DMS 273 (cell line): ENCODE results near the gene ALK.
A peak's percentile ranks its signal among the peaks of the same experiment; 100 is the strongest.

Experiments
- DNase-seq: peaks from one replicate; lab custom pipeline; 2025; ENCODE audit not compliant: unreplicated experiment; lab: John Stamatoyannopoulos, UW

Gene ALK

DNA sequence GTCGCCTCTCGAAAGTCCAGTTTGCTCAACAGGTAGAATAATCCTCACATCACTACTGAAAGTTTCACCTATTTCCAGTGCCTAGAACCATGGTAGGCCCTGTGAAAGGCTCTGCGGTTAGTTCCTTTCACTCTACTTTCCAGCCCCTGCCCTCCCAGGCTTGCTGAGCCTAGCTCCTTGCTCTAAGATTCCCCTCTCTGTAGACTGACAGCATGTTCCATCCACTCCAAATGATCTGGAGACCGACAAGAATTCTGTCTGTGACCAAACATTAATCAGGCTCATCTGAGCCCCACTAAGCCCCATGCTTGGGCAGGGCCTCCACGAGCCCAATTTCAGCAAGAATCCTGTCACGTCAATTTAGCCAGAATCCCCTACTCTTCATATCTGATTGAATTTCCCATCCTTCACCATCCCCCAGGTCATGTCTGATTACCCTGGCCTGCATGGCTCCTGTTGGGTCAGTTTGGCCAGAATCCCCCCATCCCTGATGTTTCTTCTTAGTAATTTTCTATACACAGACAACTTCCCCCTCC, 307.0 kb downstream of the ALK start:
- DNase-seq: no peak

DNA sequence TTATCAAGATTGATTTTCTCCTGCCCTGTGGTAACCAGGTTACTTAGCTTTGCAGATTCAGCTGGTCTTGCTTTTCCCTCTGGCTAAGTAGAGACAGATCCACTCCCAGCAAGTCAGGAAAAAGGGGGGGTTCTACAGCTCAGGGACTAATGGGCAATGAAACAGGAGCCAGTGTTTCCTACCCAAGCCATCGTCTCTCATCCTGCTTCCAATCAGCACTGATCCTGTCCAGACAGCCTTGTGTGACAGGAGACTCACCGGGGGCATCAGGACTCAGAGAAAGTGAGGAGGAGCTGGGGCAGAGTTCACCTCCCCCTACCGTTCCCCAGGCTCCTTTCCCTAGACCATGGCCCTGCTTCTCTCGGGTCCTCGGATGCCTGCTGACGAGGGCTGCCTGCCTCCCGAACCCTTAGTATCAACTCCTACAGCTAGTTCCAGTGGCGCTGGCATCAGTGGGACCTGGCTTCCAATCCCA, 307.6 kb downstream of the ALK start:
- no peak for DNase-seq

DNA sequence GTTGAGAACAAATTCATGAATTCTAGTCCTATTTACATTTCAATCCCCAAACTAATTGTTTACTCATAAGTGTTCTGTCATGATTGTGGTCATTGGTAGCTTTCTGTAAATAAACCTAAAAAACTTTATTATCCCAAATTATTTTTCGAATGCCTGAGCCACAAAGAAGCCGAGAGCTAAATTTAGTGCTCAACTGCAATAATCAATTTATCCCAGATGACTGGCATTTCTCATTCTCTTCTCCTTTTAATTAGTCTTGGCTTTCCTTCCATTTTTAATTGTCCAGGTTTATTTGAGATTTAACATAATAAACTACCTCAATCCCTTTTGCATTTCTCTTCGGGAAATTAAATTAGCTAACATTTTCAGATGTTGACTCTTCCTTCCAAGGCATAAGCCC, 308.3 kb downstream of the ALK start:
- DNase-seq: no peak

DNA sequence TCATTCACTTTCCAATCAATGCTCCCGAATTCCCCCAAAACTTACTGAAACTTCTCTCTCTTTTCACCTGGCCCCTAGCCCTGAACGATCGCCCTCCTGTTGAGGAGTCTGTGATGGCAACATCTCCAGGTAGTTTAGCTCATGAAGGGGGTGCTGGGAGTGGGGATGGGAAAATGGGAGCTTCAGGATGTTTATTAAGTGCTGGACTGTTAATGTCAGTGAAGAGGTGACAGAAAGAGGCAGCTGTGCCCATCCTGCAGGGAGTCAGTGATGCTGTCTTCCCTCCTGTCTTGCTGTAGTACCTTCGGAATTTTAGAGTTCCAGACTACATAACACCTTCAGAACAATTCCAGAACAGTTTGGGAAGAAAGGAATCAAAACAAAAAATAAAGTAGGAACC, 308.8 kb downstream of the ALK start:
- DNase-seq: no peak

DNA sequence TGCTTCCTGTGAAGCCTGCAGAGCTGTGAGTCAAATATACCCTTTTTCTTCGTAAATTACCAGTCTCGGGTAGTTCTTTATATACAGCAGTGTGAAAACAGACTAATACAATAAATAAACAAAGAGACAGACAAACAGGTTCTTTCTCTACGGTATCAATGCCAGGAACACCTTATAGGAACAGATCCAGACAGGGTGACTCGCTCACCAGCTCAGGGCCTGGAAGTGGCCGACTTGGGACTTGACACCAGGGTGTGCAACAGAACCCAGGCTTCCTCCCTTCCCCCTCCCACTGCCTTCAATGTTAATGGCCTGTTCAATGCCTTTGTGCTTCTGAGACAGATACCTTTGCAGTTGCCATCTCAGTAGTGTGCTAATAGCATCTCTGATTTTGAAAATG, 309.5 kb downstream of the ALK start:
- DNase-seq: no peak

DNA sequence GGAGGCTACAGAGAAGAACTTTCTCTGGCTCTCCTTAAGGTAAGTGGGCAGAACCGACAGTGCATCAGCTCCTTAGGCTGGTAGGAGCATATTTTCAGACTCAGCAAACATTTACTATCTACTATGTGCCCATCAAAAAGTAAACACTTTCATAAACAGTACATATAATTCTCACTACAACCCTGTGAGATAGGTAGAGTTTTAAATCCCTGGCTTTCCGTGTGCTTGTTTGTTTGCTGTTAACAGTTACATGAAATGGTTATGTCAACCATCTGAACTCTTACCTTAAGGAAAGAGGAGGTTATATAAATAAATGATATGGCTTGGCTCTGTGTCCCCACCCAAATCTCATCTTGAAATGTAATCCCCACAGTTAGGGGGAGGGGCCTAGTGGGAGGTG, 310.1 kb downstream of the ALK start:
- DNase-seq: no peak

DNA sequence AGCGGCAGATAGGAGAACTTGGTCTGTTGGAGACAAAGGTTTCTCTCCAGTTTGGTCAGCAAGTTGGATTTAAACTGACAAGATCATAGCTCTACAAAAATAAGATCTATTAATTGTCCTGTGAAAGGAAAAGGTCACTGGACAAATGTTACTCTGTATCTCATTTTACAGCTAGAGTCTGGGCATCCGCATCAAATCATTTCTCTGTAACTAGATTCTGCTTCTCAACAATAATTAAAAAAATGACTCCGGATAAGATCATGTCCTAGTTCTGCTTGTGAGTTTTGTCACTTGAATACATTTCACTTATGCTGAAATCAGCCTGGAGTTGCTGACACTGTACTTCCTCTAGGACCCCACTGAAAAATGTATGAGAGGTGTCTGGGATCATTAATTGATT, 310.8 kb downstream of the ALK start:
- DNase-seq: no peak

DNA sequence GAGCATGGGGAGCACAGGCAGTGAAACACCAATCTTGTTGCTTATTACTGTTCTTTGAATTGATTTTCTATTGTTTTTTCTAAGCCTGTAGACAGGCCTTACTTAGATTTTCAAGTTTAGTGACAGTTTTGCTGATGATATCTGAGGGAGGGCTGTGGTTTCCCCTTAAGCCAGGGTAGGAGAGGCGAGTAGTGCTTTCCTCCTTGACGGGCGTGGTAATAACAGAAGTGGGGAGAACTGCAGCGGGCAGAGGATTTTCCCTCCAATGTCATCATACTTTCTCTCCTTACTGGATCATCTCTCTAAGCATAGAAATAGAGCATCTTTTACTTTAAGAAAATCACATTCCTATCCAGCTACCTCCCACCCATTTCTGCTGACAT, 314.4 kb downstream of the ALK start:
- DNase-seq: no peak

DNA sequence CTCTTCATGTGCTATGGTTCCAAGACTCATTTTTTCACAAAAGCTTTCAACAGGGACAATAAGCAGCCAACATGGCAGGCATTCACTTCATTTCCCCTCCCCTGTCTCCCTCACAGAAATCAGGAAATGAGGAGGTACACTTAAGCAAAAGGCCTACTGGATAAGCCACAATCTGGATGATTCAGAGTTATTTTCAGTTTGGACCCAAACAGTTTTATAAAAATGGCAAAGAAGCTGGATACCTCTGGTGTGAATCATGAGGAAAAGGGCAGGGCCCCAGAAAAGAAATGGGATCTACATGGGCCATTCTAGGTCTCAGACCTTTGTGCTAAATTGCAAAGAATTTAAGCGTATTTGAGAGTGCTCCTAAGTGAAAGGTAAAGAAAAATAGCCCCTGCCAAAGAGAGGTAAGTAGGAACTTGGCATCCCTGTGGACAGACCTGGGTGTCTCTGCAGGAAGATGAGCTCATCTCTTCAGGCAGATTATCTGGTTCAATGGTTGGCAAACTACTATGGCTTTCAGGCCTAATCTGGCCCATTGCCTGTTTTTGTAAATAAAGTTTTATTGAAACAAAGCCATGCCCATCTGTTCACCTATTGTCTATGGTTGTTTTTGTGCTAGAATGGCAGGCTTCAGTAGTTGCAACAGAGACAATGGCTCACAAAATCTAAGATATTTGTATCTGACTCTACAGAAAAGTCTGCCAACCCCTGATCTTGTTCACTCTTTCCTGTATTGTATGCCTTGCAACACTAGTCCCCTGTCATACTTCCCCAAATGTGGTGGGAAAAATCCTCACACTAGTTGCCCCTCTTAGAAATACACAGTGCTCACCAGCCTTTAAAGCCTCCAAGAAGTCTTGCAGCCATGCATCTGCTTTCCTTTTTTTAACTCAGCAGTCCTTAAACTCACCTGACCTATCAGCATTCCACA, 315.0 kb downstream of the ALK start:
- peak; percentile 19 for DNase-seq

DNA sequence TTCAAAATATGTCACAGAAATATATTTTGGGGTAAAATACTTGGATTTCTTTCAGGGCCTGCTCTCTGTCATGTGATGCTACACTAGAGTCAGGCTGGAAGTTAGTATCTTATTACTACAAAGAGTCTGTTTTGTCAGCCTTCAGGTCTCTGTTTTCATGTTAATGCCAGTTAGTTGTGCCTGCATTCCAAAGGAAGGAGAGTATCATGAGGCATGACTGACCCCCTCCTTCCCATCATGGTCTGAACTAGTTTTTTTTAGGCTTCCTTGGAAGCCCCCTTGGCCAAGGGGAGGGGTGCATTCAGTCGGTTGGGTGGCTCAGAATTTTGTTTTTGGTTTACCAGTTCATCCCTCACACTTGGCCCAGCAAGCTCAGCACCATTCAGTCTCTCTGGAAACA, 318.0 kb downstream of the ALK start:
- DNase-seq: no peak

DNA sequence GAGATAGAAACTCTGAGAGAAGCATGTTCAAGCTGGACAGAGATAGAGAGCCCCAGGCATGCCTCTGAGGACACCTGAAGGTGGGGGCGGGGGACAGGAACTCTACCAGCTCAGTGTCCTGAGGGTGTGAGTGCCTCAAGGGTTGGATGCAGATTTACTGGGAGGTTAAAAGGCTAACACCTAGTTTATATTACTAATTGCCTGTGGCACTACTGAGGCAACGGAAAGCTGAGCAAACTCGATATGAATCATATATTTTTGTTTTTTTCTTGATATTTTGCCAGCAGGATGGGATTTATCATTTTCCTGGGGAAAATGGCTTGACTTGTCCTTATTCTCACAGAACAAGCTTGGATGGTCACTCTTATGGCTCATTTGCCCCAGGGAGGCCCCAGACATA, 319.5 kb downstream of the ALK start:
- no peak for DNase-seq

DNA sequence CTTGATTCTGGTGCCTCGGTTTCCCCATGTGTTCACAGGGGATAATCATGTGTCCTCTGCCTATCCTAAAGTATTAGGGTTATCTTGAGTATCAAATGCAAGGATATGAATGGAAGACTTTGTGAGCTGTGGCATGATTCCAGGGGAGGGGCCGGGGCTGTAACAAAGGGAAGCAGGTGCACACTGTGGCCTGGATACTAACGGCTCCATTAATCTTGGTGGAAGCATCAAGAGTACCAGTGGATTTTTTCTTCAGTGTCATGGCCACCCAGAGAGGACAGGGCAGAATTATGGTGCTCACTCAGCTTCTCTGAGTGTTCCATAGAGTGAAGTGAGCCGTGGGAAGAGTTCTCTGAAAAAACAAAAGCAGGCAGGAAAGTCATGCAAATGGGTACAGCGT, 320.1 kb downstream of the ALK start:
- DNase-seq: no peak

DNA sequence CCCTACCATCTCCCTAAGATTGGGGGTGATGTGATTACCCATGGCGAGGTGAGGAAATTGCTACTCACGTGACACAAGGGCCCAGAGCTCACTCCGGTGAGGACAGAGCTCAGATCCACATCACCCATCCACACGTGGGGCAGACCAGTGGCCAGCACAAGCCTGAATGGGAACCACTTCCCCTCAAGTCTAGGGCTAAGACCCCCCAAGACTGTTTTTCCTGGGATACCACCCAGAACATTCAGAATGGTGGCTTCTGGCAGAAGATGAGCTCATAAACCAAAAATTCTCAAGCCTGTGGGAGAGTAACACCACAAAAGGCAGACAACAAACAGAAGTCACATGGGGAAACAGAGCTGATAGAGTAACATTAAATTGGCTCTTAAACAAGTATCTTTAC, 321.4 kb downstream of the ALK start:
- no peak for DNase-seq

DNA sequence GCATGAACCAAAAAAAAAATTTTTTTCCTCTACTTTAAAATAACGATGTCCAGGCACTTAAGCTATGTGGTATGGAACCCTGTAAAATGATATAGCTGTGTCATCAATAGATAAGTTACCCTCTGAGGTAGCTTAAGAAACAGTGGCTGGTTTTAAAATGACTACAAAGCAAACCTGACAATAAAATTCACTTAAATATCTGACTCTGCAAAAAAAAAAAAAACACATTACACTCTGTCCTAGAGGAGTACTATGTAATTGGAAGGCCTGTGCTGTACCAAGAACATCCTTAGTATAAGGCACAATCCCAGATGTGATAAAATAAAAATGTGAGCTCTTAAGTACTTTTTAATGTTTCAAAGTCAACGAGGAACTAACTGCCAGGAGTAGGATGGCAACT, 322.4 kb downstream of the ALK start:
- DNase-seq: no peak

DNA sequence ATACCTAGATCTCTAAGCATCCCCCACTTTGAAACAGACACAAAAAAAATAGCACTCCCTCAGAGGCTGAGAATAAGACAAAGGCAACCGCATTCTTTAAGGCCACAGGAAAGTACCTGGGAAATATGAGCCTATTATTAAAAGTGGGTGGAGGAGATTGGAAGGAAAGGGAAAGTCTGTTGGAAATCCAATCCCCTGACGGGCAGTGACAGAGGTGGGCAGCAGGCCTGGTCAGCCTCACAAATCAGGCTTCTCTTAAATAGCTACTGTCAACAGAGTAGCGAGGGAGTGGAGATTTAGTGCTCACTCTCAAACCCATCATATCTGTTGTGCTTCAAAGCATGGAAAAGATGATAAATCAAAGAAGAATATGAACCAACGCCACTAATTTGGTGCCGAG, 324.4 kb downstream of the ALK start:
- no peak for DNase-seq

DNA sequence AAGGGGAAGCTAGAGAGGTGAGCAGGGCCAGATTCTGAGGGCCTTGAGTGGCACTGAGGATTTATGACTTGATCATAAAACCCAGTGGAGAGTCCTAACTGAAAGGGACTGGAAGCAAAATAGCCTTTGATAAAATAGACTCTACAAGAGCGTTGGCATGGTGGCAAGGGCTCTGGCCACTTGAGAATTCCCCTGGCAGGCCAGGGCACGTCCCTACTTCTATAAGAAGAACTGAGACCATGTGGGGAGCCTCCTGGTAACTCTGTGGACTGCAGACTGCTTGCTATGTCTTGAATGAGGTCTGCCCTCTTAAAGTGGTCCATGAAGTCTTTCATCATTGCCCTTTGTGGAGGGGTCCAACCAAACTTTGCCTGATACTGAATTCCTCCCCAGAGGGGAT, 324.8 kb downstream of the ALK start:
- no peak for DNase-seq

DNA sequence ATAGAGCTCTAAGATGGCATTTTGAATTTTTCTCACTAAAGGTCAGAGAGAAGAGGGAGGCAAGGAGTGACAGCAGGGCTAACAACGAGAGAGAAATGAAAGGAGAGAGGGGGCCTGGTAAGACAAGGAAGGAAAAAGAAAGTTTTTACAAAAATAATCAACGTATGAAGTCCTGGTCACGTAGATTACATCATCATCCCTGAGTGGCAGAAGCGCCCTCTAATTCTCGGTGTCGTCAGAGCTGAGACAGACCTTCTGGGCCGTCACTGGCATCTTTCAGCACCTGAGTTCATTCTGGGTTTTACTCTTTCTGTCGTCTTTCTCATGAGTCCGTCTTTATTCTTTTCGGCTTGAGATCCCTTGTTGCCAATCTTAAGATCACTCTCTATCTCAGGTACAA, 329.8 kb downstream of the ALK start:
- DNase-seq: no peak

DNA sequence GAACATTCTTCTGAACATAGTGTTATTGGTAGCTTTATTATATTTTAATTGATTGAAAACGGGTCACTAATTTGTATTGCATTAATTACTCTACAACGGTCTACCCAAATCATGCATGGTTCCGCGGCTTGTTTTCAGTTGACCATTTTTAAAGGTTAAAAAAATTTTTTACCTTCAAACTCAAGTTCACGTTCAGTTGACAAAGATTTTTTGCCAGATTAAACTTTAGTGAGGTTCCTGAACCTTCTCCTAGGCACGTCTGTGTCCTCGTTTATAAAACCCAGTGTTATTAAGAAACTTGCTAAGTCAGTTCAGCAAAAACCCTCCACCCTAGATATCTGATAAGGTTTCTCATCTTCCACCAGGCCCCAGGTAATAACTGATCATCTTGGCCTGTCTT, 331.2 kb downstream of the ALK start:
- DNase-seq: no peak

DNA sequence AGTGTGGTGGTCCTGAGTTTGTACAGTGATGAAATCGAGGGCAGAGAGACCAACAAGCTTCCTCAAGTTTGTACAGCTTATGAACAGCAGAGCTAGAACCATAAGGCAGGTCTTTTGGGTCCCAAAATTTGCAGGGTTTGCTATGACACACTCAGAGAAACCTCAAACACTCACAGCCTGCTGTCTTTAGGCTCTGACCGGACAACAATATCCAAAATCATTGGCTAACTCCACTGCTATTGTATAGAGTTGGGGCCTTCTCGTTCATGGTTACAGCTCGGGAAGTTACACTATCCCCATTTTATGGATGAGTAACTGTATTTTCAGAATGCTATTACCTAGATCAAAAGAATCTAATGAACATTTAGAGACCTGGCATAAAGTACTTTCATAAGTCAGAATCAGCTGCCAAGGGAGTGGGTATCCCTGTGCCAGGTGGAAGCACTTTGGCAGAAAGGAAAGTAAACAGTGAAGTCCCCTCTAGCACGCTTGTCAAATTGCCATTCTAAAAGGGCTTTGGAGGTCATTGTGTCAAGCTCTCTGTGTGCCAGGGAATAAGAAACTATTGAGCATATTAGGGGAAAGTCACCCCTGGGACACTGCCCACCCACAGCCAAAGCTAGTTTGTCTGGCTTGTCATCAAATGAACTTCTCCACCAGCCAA, 331.8 kb downstream of the ALK start:
- no peak for DNase-seq

DNA sequence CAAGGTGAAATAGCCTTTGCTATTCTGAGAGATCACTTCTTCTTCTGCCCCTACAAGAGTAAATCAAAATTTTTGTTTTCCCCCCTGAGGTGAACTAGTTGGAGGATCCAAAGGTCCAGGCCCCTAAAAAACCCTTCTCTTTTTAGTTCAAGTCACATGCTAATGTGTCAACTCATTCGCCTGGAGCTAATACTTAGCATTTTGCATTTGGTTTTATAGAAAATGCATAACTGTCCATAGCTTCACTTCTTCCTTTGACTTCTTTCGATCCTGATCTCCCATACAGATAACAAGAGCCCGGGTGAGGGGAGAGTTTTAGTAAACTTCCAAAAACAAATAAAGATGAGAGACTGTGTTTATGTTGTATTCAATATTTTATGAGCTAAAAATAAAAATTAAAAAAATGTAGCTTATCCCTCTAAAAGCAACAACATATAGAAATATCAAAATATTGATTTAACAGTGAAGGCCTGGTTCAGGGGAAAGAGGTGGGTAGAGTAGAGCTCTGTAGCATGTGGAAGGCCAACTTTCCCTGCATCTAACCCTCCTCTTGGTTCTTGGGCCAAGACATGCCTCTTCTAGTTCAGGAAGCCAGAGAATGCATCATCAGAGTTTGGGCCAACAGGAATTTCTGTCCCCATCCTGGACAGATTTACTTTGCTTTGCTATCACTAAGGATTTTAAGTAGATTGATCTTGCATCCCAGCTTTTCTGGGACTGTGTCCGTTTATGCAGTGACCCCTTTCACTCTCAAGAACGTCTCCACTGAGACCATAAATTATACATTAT, 333.8 kb downstream of the ALK start:
- no peak for DNase-seq

DNA sequence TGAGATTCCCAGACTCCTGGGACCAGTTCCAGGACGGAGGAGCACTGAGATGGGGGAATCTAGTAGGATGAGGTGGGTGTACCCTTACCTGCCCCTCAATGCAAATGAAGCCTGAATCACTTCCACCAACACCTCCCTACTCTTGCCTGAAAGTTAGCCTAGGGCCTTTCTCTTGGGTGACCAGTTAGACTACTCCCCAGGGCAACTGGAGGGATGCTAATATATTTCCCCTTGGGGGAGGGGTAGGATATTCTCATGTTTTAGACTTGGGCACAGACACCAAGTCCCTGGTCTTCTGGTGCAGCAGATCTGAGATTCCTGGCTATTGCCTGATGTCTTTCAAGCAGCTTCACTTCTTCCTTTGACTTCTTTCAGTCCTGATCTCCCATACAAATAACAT, 334.5 kb downstream of the ALK start:
- DNase-seq: no peak
